ENCODE results near the gene ARMC5.

The ARMC5 gene

GRCh38 chr16:31427441-31428278 lies 31.6 kb upstream of the ARMC5 start:
- peak overlapping the region; percentile 42 for H3K4me3 ChIP-seq (ENCODE audit: low read length)
- peak; percentile 23 for DNase-seq (ENCODE audit: low read depth)
- TF ChIP-seq CTCF (conservative IDR thresholded peaks at IDR 0.05; ENCODE audit: low read length): no peak

GRCh38 chr16:31428279-31428597 lies 31.1 kb upstream of the ARMC5 start, which contains the start of gene COX6A2:
TSS of gene COX6A2 (minus strand) at chr16:31428360. CDS start at chr16:31428325, 35 bp downstream.
- H3K4me3 ChIP-seq (ENCODE audit: low read length): peak within 1 kb of the TSS; percentile 42
- DNase-seq (ENCODE audit: low read depth): no peak
- no peak for TF ChIP-seq CTCF (conservative IDR thresholded peaks at IDR 0.05; ENCODE audit: low read length)

- no peak for TF ChIP-seq CTCF (conservative IDR thresholded peaks at IDR 0.05; ENCODE audit: low read length)
Observed at GRCh38 chr16:31428638-31429247, 30.6 kb upstream of the ARMC5 start.

GRCh38 chr16:31429314-31429713 lies 30.0 kb upstream of the ARMC5 start:
- H3K4me3 ChIP-seq (ENCODE audit: low read length): no peak overlapping the region
- no peak for TF ChIP-seq CTCF (conservative IDR thresholded peaks at IDR 0.05; ENCODE audit: low read length)
- no peak for DNase-seq (ENCODE audit: low read depth)

More at GRCh38 chr16:31428638-31429247, 30.6 kb upstream of the ARMC5 start:
- H3K4me3 ChIP-seq (ENCODE audit: low read length): no peak overlapping the region
- DNase-seq (ENCODE audit: low read depth): no peak

GRCh38 chr16:31429796-31430195 lies 29.5 kb upstream of the ARMC5 start:
- H3K4me3 ChIP-seq (ENCODE audit: low read length): no peak overlapping the region
- no peak for TF ChIP-seq CTCF (conservative IDR thresholded peaks at IDR 0.05; ENCODE audit: low read length)
- DNase-seq (ENCODE audit: low read depth): no peak

GRCh38 chr16:31430380-31431052 lies 28.8 kb upstream of the ARMC5 start:
- TF ChIP-seq CTCF (conservative IDR thresholded peaks at IDR 0.05; ENCODE audit: low read length): no peak
- H3K4me3 ChIP-seq (ENCODE audit: low read length): no peak overlapping the region
- no peak for DNase-seq (ENCODE audit: low read depth)
